DMS153 treated with DMSO at 0.1 percent for 48 hours (cell line): ENCODE results near the gene RAB40C.

Experiments used
- DNase-seq: peaks from one replicate; lab custom pipeline; 2025; ENCODE audit not compliant: unreplicated experiment; lab: John Stamatoyannopoulos, UW

The RAB40C gene

GRCh38 chr16:559021-559380, 30.9 kb upstream of the RAB40C start:
- DNase-seq: no peak

GRCh38 chr16:559411-560203, 30.3 kb upstream of the RAB40C start:
- DNase-seq: no peak

GRCh38 chr16:560204-560700, 29.6 kb upstream of the RAB40C start, which contains the start of gene PRR35:
PRR35 (plus strand) TSS chr16:560394; CDS start chr16:563295, 2,901 bp downstream.
- DNase-seq: no peak

GRCh38 chr16:560701-561412, 29.0 kb upstream of the RAB40C start:
- no peak for DNase-seq

- no peak for DNase-seq
Measured at GRCh38 chr16:561413-561794, 28.5 kb upstream of the RAB40C start.

- no peak for DNase-seq
Measured at GRCh38 chr16:561957-562938, 27.6 kb upstream of the RAB40C start.

- DNase-seq: no peak
Measured at GRCh38 chr16:563072-563644, 26.7 kb upstream of the RAB40C start.

- no peak for DNase-seq
Measured at GRCh38 chr16:564690-565418, 25.0 kb upstream of the RAB40C start.

- DNase-seq: no peak
Measured at GRCh38 chr16:565419-566330, 24.2 kb upstream of the RAB40C start.

GRCh38 chr16:566475-567372, 23.1 kb upstream of the RAB40C start, which contains the start of gene NHLRC4:
NHLRC4 (plus strand) TSS chr16:567005; CDS start chr16:568048, 1,043 bp downstream.
- DNase-seq: peak; percentile 12

GRCh38 chr16:567373-568256, 22.3 kb upstream of the RAB40C start:
- DNase-seq: no peak

GRCh38 chr16:568401-569258, 21.2 kb upstream of the RAB40C start:
- no peak for DNase-seq

- DNase-seq: no peak
Measured at GRCh38 chr16:569445-570254, 20.2 kb upstream of the RAB40C start, which contains the start of gene PIGQ. PIGQ (plus strand) TSS chr16:569968; CDS start chr16:574075, 4,107 bp downstream.

GRCh38 chr16:572865-573650, 16.8 kb upstream of the RAB40C start:
- no peak for DNase-seq
